MM.1S (cell line): ENCODE data around the gene RUNX2.

Experiments
- DNase-seq: peaks from one replicate; pipeline ENCODE4 v3.0.0-alpha.2; 2015
- H2AFZ ChIP-seq: fragments of 300-600 bp; sonication (generic); 2 replicates; pipeline ENCODE4 v1.6.0; 2016; ENCODE audit warnings: antibody characterized with exemption, low read length
- H3F3A ChIP-seq: fragments of 300-600 bp; sonication (generic); 2 replicates; pipeline ENCODE4 v1.6.1; 2016; ENCODE audit warnings: mild to moderate bottlenecking, antibody characterized with exemption, low read length, moderate library complexity, mixed read lengths; ENCODE audit not compliant: insufficient read depth
- H3K27ac ChIP-seq: fragments of 300-600 bp; sonication (generic); 2 replicates; pipeline ENCODE4 v1.5.1; 2016; ENCODE audit warnings: mild to moderate bottlenecking, low read length
- H3K27me3 ChIP-seq: fragments of 300-600 bp; sonication (generic); replicated peaks from 2 replicates; pipeline ENCODE4 v1.6.0; 2016; ENCODE audit warnings: low read length; ENCODE audit not compliant: insufficient read depth
- H3K36me3 ChIP-seq: fragments of 300-600 bp; sonication (generic); replicated peaks from 2 replicates; pipeline ENCODE4 v1.6.1; 2016; ENCODE audit warnings: mild to moderate bottlenecking, low read length, mixed read lengths; ENCODE audit not compliant: insufficient read depth
- H3K4me1 ChIP-seq: fragments of 300-600 bp; sonication (generic); 2 replicates; pipeline ENCODE4 v1.6.1; 2016; ENCODE audit warnings: low read length, mixed read lengths
- H3K4me2 ChIP-seq: fragments of 300-600 bp; sonication (generic); 2 replicates; pipeline ENCODE4 v1.6.0; 2016; ENCODE audit warnings: low read depth, low read length
- H3K4me3 ChIP-seq: fragments of 300-600 bp; sonication (generic); 2 replicates; pipeline ENCODE4 v1.5.1; 2016; ENCODE audit warnings: low read length, mixed read lengths
- H3K79me2 ChIP-seq: fragments of 300-600 bp; sonication (generic); 2 replicates; pipeline ENCODE4 v1.6.1; 2016; ENCODE audit warnings: mixed run types, low read length, mixed read lengths
- H3K9ac ChIP-seq: fragments of 300-600 bp; sonication (generic); 2 replicates; pipeline ENCODE4 v1.6.1; 2016; ENCODE audit warnings: low read length, mixed read lengths
- H3K9me2 ChIP-seq: fragments of 300-600 bp; sonication (generic); replicated peaks from 2 replicates; pipeline ENCODE4 v1.6.1; 2016; ENCODE audit warnings: mild to moderate bottlenecking, low read length, mixed read lengths; ENCODE audit not compliant: insufficient read depth
- H3K9me3 ChIP-seq: fragments of 300-600 bp; sonication (generic); replicated peaks from 2 replicates; pipeline ENCODE4 v1.6.1; 2016; ENCODE audit warnings: mild to moderate bottlenecking, low read length, mixed read lengths; ENCODE audit not compliant: insufficient read depth
- H4K20me1 ChIP-seq: fragments of 300-600 bp; sonication (generic); 2 replicates; pipeline ENCODE4 v1.6.1; 2016; ENCODE audit warnings: mild to moderate bottlenecking, low read length, moderate library complexity, mixed read lengths; ENCODE audit not compliant: insufficient read depth
- EZH2 ChIP-seq: fragments of 300-600 bp; sonication (generic); optimal IDR thresholded peaks from 2 replicates; pipeline ENCODE3; 2017; ENCODE audit warnings: low read depth, mild to moderate bottlenecking, antibody characterized with exemption, low read length, mixed read lengths
- EZH2phosphoT487 ChIP-seq: fragments of 300-600 bp; sonication (generic); IDR thresholded peaks from 2 replicates; pipeline ENCODE4 v1.6.1; 2018; ENCODE audit warnings: antibody characterized with exemption, low read length
- TF ChIP-seq, protein P1 (sequence below): fragments of 300-600 bp; sonication (generic); IDR thresholded peaks from 2 replicates; pipeline ENCODE4 v1.5.1; 2016; ENCODE audit warnings: antibody characterized with exemption, low read length, mixed read lengths

RUNX2 gene

DNA sequence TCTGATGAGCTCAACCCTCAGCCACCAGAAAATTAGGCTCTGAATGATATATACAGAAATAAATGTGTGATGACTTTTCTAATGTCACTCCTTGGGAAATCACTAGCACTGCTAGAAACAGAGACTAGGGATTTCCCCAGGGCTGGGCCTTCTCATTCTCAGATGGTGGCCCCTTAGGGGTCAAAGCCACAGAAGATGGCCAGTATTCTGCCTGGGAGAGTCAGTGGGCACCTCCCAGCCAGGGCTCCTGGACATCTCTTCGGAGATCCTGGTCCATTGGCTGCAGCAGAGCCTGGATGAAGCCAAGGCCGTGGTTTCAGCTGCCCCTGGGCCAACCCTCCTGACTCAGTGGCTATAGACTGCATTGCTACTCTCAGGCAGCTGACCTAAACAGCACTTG, 326.5 kb downstream of the RUNX2 start:
- DNase-seq: no peak
- Histone ChIP-seq H4K20me1 (no peaks in the 10 kb centered on the region), H3F3A (no peaks in the 10 kb centered on the region), H3K27ac (no peak overlapping the region), H3K36me3 (no peaks in the 10 kb centered on the region), H3K4me2 (no peak overlapping the region), H2AFZ (no peak overlapping the region), H3K27me3 (no peaks in the 10 kb centered on the region), H3K79me2 (no peaks in the 10 kb centered on the region), H3K4me1 (no peaks in the 10 kb centered on the region), H3K4me3 (no peak overlapping the region), H3K9me3 (no peaks in the 10 kb centered on the region), H3K9me2 (no peaks in the 10 kb centered on the region), H3K9ac (no peak overlapping the region)
- TF ChIP-seq, protein P1, sequence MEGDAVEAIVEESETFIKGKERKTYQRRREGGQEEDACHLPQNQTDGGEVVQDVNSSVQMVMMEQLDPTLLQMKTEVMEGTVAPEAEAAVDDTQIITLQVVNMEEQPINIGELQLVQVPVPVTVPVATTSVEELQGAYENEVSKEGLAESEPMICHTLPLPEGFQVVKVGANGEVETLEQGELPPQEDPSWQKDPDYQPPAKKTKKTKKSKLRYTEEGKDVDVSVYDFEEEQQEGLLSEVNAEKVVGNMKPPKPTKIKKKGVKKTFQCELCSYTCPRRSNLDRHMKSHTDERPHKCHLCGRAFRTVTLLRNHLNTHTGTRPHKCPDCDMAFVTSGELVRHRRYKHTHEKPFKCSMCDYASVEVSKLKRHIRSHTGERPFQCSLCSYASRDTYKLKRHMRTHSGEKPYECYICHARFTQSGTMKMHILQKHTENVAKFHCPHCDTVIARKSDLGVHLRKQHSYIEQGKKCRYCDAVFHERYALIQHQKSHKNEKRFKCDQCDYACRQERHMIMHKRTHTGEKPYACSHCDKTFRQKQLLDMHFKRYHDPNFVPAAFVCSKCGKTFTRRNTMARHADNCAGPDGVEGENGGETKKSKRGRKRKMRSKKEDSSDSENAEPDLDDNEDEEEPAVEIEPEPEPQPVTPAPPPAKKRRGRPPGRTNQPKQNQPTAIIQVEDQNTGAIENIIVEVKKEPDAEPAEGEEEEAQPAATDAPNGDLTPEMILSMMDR: no peak
- TF ChIP-seq EZH2 (no peak), EZH2phosphoT487 (no peak)

DNA sequence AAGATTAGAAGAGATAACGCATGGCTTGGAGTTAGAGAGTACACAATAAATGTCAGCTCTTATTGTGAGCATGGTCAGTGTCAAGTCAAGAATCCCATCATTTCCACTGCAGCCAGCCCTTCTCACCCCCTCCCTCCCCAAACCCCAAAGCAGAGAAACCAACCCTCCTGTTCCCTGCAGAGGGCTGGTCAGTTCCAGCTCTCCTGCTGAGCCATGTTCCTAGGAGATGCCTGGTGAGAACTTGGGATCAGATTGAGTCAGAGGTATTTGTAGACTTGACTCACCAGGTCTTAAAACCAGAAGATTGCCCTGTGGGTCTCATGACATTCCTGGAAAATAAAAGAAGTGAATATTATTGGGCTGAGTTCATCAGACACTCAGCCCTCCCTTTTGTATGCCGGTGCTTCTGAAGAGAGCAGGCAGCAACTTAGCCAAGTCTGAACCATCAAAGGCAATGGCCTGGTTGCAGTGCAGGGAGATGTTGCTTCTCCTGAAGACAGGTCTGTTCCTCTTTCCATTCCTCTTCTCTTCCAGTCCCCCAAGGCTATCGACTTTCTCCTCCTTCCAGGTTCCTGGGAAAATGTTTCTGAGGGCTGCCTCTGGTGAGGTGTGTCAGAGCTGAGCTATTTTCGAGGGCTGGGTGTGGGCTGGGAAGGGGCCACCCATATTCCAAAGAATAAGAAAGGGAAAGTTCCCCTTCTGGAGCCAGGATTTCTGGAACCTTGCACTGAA, 327.8 kb downstream of the RUNX2 start:
- Histone ChIP-seq H3K4me3 (no peak overlapping the region), H3K4me2 (no peak overlapping the region), H3K9me2 (no peaks in the 10 kb centered on the region), H3K4me1 (no peaks in the 10 kb centered on the region), H3K27ac (no peak overlapping the region), H3K27me3 (no peaks in the 10 kb centered on the region), H3K36me3 (no peaks in the 10 kb centered on the region), H2AFZ (no peak overlapping the region), H4K20me1 (no peaks in the 10 kb centered on the region), H3F3A (no peaks in the 10 kb centered on the region), H3K79me2 (no peaks in the 10 kb centered on the region), H3K9me3 (no peaks in the 10 kb centered on the region), H3K9ac (no peak overlapping the region)
- TF ChIP-seq EZH2phosphoT487 (no peak), EZH2 (no peak)
- TF ChIP-seq, protein P1: no peak
- DNase-seq: no peak

DNA sequence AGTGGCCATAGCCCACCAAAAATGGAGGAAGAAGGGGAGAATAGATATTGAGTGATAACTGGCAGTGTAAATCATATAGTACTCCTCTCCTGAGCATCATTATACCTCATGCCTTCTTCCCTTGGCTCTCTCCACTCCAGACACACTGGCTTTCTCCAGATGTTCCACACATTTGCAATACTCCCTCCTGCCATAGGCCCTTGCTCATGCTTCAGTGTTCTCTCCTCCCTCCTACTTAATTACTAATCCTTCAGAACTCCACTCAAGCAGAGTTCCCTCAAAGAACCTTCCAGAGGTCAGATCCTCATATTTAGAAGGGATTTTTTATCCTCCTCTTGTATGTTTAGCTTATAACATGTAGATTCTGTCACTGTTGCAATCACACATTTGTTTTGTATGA, 329.1 kb downstream of the RUNX2 start:
- TF ChIP-seq EZH2 (no peak), EZH2phosphoT487 (no peak)
- TF ChIP-seq, protein P1: no peak
- Histone ChIP-seq H3K27me3 (no peaks in the 10 kb centered on the region), H3K36me3 (no peaks in the 10 kb centered on the region), H3K4me2 (no peak overlapping the region), H4K20me1 (no peaks in the 10 kb centered on the region), H3K4me3 (no peak overlapping the region), H3F3A (no peaks in the 10 kb centered on the region), H3K9ac (no peak overlapping the region), H3K27ac (no peak overlapping the region), H3K9me2 (no peaks in the 10 kb centered on the region), H2AFZ (no peak overlapping the region), H3K79me2 (no peaks in the 10 kb centered on the region), H3K4me1 (no peaks in the 10 kb centered on the region), H3K9me3 (no peaks in the 10 kb centered on the region)
- no peak for DNase-seq
